ENCODE measurements around the gene SMIM10L2A.

DNA sequence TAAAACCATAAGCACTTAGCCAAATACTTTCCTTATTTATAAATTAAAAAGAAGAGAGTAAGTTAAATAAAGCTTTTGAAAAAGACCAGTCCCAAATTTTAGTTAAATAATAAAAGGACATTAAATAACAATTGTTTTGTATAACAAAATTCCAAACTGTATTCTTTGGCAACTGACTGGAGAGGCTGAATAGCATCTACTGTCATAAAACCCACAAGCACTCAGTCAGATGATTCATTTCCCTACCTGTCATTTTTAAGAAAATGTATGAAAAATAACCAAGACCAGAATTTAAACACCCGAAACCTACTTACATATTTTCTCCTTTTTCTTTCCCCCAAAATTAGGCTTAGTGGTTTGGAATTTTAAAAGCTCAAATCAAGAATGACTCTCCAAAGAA is 32.5 kb upstream of the SMIM10L2A start:
- TF ChIP-seq, protein P1, sequence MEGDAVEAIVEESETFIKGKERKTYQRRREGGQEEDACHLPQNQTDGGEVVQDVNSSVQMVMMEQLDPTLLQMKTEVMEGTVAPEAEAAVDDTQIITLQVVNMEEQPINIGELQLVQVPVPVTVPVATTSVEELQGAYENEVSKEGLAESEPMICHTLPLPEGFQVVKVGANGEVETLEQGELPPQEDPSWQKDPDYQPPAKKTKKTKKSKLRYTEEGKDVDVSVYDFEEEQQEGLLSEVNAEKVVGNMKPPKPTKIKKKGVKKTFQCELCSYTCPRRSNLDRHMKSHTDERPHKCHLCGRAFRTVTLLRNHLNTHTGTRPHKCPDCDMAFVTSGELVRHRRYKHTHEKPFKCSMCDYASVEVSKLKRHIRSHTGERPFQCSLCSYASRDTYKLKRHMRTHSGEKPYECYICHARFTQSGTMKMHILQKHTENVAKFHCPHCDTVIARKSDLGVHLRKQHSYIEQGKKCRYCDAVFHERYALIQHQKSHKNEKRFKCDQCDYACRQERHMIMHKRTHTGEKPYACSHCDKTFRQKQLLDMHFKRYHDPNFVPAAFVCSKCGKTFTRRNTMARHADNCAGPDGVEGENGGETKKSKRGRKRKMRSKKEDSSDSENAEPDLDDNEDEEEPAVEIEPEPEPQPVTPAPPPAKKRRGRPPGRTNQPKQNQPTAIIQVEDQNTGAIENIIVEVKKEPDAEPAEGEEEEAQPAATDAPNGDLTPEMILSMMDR (IDR thresholded peaks at IDR 0.05): no peak
- TF ChIP-seq POLR2A (IDR thresholded peaks at IDR 0.05) (no peak), POLR2AphosphoS5 (IDR thresholded peaks at IDR 0.05; ENCODE audit: insufficient read depth in 1 of 2, low read depth in 1 of 2) (no peak)
